Cerebellar nuclear complex (tissue), 1 donor: ENCODE data around the gene GNAQ.

Experiments
- DNase-seq, 2 experiments: peaks; one replicate each; lab custom pipeline; 2025; lab: John Stamatoyannopoulos, UW

The GNAQ gene

GRCh38 chr9:77843871-77844155 lies 187.8 kb downstream of the GNAQ start:
- no peak for DNase-seq

- no peak for DNase-seq
Measured at GRCh38 chr9:77843076-77843870, 188.3 kb downstream of the GNAQ start.

GRCh38 chr9:77841739-77842386 lies 189.7 kb downstream of the GNAQ start:
- DNase-seq: no peak

- no peak for DNase-seq
Measured at GRCh38 chr9:77839459-77840140, 192.0 kb downstream of the GNAQ start.

- no peak for DNase-seq
Measured at GRCh38 chr9:77838986-77839385, 192.6 kb downstream of the GNAQ start.

- DNase-seq: no peak
Measured at GRCh38 chr9:77834898-77835488, 196.6 kb downstream of the GNAQ start.

- no peak for DNase-seq
Measured at GRCh38 chr9:77833561-77834429, 197.8 kb downstream of the GNAQ start.

- no peak for DNase-seq
Measured at GRCh38 chr9:77832639-77833038, 199.0 kb downstream of the GNAQ start.

GRCh38 chr9:77831781-77832180 lies 199.8 kb downstream of the GNAQ start:
- DNase-seq: no peak

- no peak for DNase-seq
Measured at GRCh38 chr9:77830618-77831285, 200.9 kb downstream of the GNAQ start.

- no peak for DNase-seq
Measured at GRCh38 chr9:77829420-77829819, 202.2 kb downstream of the GNAQ start.

- no peak for DNase-seq
Measured at GRCh38 chr9:77827104-77827784, 204.4 kb downstream of the GNAQ start.

GRCh38 chr9:77826621-77827020 lies 205.0 kb downstream of the GNAQ start:
- DNase-seq: no peak

- no peak for DNase-seq
Measured at GRCh38 chr9:77826116-77826515, 205.5 kb downstream of the GNAQ start.

- no peak for DNase-seq
Measured at GRCh38 chr9:77825361-77825760, 206.2 kb downstream of the GNAQ start.

GRCh38 chr9:77820293-77820954 lies 211.2 kb downstream of the GNAQ start:
- DNase-seq: no peak

GRCh38 chr9:77819657-77820056 lies 212.0 kb downstream of the GNAQ start:
- no peak for DNase-seq

- DNase-seq: no peak
Measured at GRCh38 chr9:77817590-77818311, 213.9 kb downstream of the GNAQ start.

GRCh38 chr9:77816641-77817341 lies 214.8 kb downstream of the GNAQ start:
- no peak for DNase-seq
